NCI-H2029 (cell line): ENCODE results near the gene CMIP.

Experiments used
- DNase-seq: peaks from one replicate; lab custom pipeline; 2025; lab: John Stamatoyannopoulos, UW

Gene CMIP

DNA sequence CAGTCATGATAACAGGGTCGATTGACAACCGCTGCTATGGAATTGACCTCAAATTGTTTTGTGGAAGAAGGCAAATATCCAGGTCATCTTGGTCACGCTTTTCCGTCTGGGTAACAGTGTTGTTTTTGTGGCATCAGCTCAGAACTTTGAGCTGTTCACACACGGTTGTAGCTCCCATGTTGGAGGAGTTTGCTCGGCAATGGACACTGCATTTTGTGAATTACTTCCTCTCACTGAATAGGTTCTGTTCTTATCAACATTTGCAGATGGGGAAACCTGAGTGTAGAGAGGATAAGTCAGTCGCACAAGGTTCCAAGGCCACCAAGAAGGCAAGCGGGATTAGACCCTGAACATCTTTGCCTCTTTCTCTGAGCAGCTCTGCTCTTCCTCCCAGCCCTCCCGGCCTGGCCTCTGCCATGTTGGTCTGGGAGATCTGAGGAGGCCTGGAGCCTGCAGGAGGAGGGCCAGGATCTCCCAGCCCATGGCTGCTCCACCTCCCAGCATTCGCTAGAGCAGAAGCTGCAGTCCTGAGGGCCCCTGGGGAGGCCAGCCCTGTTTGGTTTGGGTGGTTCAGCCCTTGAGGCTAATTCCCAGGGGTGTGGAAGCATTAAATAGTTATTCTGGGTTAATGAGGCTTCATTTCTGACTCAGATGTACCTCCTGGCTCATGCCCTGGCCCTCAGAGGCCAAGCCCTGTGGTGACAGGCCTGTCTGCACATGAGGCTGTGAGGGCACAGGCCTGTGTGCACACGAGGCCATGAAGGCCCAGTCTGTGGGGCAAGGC is 180.3 kb downstream of the CMIP start:
- DNase-seq: no peak

GRCh38 chr16:81625544-81626153 is 181.0 kb downstream of the CMIP start:
- DNase-seq: no peak

- DNase-seq: no peak
Measured at GRCh38 chr16:81626181-81626674, 181.6 kb downstream of the CMIP start.

- DNase-seq: no peak
Measured at GRCh38 chr16:81627024-81627423, 182.4 kb downstream of the CMIP start.

DNA sequence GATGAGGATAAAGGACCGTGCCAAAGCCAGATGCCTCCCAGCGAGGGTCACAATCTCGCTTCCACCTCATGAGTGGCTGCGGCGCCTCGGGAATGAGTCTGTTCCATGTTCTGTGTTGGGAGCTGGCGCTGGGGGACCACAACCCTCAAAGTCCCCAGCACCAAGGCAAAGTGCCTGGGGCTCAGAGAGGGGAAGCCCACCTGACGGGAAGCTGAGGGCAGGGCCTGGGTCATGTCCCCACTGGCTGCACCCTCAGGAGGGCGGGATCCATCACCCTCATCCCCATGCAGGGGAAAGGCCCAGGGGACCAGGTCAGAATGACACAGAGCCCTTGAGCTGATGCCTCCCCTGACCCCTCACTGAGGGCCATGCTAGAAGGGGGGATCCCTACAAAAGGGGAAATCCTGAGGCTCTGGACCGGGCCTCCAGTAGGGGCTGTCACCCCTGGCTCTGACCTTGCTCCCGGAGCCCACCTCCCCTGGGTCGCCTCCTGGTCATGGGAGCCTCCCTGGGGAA is 183.2 kb downstream of the CMIP start:
- DNase-seq: no peak

DNA sequence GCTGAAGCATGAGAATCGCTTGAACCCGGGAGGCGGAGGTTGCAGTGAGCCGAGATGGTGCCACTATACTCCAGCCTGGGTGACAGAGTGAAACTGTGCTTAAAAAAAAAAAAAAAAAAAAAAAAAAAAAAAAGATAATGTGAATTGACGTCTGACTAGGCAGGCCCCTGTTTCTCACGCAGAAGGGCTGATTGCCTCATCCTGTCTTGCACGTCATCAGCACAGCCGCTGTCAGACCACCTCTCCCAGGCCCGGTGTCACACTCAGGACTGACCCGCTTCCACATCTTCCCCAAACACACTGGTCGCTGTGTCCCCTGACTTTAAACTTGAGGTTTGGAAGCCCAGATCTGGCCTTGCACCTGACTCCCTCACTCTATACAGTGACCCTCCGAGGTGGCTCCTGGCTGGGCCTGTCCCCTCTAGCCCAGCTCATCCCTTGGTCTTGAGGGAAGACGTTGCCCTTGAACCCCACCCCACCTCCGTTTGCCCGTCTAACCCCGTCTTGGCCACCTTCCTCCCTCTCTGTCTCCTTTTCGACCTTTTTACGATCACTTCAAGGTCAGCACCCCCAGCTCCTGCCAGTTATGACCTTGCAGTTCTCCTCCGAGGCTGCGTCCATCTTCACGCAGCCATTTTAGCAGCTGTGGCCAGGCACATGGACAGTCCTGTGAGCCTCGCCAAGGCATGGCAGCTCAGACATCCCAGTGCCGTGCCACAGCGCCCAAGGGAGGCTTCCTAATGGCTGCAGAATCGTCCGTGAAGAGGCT is 184.6 kb downstream of the CMIP start:
- no peak for DNase-seq

GRCh38 chr16:81629896-81630634 is 185.5 kb downstream of the CMIP start:
- no peak for DNase-seq

DNA sequence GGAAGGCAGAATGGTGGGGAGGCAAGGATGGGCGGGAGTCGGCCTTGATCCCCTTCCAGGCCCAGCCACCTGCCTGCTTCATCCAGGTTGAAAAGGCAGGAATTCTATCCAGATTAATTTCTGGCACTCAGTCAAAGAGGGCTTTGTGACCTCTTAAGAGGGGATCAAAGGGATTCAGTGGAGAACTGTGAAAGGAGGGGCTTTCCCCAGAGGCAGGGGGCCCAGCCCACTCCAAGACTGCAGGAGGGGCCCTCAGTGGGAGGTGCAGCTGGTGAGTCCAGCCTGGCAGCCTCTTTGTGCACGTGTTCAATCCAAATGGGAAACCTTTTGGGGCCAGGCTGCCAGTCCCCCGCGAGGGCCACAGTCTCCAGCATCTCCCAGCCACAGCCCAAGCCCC is 186.0 kb downstream of the CMIP start:
- DNase-seq: no peak

- no peak for DNase-seq
Measured at GRCh38 chr16:81632392-81633146, 188.0 kb downstream of the CMIP start.

DNA sequence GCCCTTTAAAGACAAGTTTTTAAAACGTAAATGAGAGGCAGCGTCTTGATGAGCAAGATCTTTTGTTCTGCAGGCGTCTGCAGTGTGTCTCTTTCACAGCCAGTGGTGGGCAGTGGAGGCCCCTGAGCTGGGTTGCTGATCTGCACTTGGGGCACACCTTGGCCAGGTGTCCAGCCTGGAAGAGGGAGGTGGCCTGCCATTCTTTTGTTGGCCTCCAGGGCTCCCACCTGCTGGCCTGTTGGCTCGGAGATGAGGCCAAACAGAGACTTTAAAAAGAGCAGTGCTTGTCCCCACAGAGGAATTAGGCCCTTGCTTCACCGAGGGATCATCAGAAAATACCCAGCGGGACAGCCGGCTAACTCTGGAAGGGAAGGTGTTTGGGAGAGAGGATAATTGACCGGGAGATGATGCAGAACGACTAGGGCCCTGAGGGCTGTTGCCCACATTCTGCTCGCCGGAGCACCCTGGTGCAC is 188.6 kb downstream of the CMIP start:
- no peak for DNase-seq

- no peak for DNase-seq
Measured at GRCh38 chr16:81633680-81634379, 189.2 kb downstream of the CMIP start.

DNA sequence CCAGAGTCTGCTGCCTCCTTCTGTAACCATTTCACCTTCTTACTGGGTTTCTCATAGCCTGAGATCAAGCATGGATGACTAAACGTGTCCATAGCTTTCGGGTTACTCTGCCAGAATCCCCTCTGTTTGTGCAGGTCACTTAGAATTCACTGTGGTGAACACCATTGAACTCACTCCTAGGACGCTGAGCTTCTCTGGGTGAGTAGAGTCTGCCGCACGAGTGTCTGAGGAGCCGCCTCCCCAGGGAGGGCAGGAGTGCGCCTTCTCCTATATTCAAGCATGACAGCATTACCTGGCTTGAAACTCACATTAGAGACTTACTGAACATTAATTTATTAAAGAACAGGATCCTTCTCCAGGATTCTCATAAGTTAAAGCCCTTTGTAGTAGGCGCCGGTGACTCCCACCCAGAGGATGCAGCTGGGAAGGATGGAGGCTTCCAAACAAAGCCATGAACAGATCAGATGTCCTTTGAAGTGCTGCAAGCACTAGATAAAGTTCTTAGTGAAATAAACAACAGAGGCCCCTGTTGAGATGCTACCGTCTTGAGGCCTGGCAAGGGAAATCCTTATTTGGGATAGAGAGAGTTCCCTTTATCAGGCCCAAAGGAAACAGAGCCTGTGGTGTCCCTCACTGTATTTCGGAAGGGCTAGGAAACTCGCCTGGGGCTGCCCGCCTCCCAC is 189.9 kb downstream of the CMIP start:
- no peak for DNase-seq

DNA sequence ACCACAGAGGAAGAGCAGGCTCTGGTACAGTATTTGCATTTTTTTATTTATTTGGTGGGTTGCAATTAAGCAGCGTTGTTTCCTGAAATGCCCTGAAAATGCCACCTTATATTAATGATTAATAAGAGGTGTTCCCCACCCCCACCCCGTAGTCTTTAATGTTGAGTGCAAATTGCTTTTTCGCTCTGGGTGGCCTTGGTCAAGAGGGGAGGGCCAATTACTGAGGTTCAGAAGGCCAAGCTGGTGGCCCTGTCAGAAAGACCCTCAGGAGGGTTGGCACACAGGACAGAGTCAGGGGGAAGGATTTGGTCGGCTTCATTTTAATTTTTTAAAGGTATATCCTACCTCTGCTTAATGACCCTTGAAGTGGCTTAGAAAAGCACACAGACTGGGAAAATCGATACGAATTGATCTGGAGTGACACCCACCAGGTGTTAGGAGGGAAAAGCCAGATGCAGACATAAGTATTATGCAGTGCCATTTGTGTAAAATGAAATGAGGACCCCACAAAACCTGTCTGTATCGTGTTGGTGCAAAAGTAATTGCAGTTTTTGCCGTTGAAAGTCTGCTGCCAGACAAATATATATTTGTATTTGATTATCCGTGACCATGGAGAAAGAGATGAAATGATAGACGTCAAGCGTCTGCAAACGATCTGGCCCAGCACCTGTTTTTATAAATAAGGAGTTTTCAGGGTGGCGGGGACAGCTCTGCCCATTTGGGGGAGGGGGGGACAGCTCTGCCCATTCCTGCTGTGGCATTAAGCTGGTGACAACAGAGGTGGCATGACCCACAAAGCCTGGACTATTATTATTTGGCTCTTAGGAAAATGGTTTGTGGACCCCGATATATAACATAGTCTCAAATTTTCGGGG is 190.7 kb downstream of the CMIP start:
- no peak for DNase-seq

DNA sequence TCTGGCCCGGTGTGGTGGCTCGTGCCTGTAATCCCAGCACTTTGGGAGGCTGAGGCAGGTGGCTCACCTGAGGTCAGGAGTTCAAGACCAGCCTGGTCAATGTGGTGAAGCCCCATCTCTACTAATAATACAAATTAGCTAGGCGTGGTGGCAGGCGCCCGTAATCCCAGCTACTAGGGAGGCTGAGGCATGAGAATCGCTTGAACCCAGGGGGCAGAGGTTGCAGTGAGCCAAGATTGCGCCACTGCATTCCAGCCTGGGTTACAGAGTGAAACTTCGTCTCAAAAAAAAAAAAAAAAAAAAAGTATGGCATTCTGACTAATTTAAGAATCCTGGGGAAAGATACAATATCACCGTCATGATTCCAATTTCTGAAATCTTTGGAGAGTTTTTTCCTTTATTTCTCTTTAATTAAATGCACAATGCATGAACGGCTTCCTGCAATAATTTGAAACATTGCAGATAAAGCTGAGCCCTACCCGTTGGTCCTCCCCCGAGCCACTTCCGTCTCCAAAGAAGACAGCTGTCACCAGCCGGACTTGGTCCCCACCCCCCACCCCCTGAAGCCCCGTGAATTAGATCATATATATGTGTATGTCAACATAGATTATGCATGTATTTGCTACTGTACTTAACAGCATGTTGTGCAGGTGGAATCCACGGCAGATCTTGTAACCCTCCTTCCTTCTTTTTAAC is 191.8 kb downstream of the CMIP start:
- no peak for DNase-seq

- no peak for DNase-seq
Measured at GRCh38 chr16:81637336-81638235, 193.0 kb downstream of the CMIP start.

DNA sequence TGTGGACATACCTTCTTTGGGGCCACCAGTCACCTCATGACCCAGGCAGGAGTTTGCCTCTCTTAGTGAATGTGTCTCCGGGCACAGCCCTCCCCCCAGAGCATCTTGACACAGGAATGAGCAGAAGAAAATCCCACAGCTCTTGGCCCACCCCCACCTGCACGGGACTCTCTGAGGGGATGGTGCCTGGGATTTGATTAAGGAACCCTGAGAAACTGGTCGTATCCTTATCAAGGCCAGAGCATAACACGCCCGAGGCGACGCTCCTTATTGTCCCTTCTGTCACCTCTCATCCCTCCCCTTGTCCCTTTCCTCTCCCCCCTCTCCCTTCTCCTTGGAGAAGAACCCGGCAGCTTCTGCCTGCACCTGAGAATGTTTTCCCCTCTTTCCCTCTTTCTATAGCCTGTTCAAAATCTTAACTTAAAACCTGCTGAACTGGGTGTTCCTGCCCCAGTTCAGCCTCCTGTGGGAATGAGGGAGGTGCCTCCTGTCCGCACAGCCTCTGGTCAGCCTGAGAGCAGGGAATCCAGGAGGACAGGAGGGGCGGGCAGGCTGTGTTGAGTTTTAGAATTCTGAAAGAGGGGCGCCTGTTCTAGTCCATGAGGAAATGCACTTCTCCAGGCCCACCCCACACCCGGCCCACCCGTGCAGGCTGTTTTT is 193.8 kb downstream of the CMIP start:
- DNase-seq: no peak

GRCh38 chr16:81639348-81639747 is 194.7 kb downstream of the CMIP start:
- no peak for DNase-seq
